ENCODE measurements around the gene TRAPPC2.

DNA sequence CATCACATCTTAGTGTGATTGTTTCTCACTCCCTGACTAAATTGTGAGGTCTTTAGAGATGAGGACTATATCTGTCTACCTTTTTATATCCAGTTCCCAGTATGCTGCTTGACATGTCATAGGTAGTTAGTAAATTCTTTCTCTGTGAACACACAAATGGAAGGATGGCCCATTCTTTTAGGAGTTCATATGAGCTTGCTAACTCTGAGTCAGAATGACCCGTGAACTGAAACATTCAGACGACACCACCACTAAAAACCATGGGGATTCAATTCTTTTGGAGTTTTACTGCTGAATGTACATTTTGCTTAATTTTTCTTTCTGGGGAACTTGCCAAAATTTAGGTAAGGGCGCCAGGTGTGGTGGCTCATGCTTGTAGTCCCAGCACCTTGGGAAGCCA lies 14.1 kb upstream of the TRAPPC2 start:
- TF ChIP-seq, protein P1, sequence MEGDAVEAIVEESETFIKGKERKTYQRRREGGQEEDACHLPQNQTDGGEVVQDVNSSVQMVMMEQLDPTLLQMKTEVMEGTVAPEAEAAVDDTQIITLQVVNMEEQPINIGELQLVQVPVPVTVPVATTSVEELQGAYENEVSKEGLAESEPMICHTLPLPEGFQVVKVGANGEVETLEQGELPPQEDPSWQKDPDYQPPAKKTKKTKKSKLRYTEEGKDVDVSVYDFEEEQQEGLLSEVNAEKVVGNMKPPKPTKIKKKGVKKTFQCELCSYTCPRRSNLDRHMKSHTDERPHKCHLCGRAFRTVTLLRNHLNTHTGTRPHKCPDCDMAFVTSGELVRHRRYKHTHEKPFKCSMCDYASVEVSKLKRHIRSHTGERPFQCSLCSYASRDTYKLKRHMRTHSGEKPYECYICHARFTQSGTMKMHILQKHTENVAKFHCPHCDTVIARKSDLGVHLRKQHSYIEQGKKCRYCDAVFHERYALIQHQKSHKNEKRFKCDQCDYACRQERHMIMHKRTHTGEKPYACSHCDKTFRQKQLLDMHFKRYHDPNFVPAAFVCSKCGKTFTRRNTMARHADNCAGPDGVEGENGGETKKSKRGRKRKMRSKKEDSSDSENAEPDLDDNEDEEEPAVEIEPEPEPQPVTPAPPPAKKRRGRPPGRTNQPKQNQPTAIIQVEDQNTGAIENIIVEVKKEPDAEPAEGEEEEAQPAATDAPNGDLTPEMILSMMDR (conservative IDR thresholded peaks at IDR 0.05): no peak
- no peak for TF ChIP-seq ZFX (IDR thresholded peaks at IDR 0.05)
